IMR-90 (cell line): ENCODE results near the gene AMBN. TPM values are rescaled to one million over a fixed set of nuclear protein-coding genes. Genes with fewer than 3 reads are reported as not detected.

Experiments used
- ATAC-seq: fragments of 200-7000 bp; cut with Tn5 transposase; 2 replicates; pipeline ENCODE4 v1.9.1; 2020; ENCODE audit warnings: low read depth, mild to moderate bottlenecking, moderate library complexity
- BruUV-seq: library from RNA; stranded (reverse); fragments of 400-500 nt; replicated peaks from 2 replicates; lab custom pipeline; 2021; lab: Mats Ljungman, UMichigan
- CTCF ChIA-PET: fragments of 300-600 bp; formaldehyde crosslinking; extraction: SDS; loops from one replicate; lab custom pipeline; 2021; ENCODE audit warnings: antibody characterized with exemption; lab: Yijun Ruan, JAX
- POLR2A ChIA-PET: fragments of 300-600 bp; sonication (Branson Sonifier 250); formaldehyde crosslinking; loops from one replicate; lab custom pipeline; 2022; ENCODE audit warnings: antibody characterized with exemption; ENCODE audit not compliant: unreplicated experiment; lab: Charles Lee
- DNase-seq: peaks from one replicate; pipeline ENCODE4 v3.0.0; 2013
- H2AFZ ChIP-seq: replicated peaks from 2 replicates; pipeline ENCODE3; 2013; ENCODE audit warnings: low read length, mild to moderate bottlenecking; ENCODE audit not compliant: poor library complexity
- H2AK5ac ChIP-seq: 2 replicates; pipeline ENCODE4 v1.6.1; 2013; ENCODE audit warnings: low read depth, low read length, inconsistent platforms
- H2AK9ac ChIP-seq: replicated peaks from 2 replicates; pipeline ENCODE3; 2013; ENCODE audit warnings: mild to moderate bottlenecking, low read depth, low read length, moderate library complexity; ENCODE audit not compliant: poor library complexity
- H2BK120ac ChIP-seq: 2 replicates; pipeline ENCODE4 v1.6.1; 2013; ENCODE audit warnings: low read depth, low read length, inconsistent platforms
- H2BK15ac ChIP-seq: 3 replicates; pipeline ENCODE4 v1.6.1; 2013; ENCODE audit warnings: low read depth, low read length, inconsistent platforms
- H2BK20ac ChIP-seq: 2 replicates; pipeline ENCODE4 v1.6.1; 2013; ENCODE audit warnings: low read depth, mild to moderate bottlenecking, inconsistent platforms, low read length, moderate library complexity
- H2BK5ac ChIP-seq: 2 replicates; pipeline ENCODE4 v1.6.1; 2013; ENCODE audit warnings: mild to moderate bottlenecking, low read depth, low read length, inconsistent platforms; ENCODE audit not compliant: poor library complexity, severe bottlenecking
- H3K14ac ChIP-seq: replicated peaks from 2 replicates; pipeline ENCODE4 v1.6.1; 2013; ENCODE audit warnings: low read depth, low read length, inconsistent platforms
- H3K18ac ChIP-seq: 2 replicates; pipeline ENCODE4 v1.6.1; 2013; ENCODE audit warnings: low read depth, low read length, control low read depth
- H3K23ac ChIP-seq: 2 replicates; pipeline ENCODE4 v1.6.1; 2013; ENCODE audit warnings: low read depth, low read length, inconsistent platforms
- H3K27ac ChIP-seq: 2 replicates; pipeline ENCODE4 v1.5.1; 2013; ENCODE audit warnings: mild to moderate bottlenecking, control low read depth, low read length; ENCODE audit not compliant: insufficient read depth
- H3K27me3 ChIP-seq: 2 replicates; pipeline ENCODE4 v1.6.1; 2013; ENCODE audit warnings: low read length; ENCODE audit not compliant: control insufficient read depth, insufficient read depth
- H3K36me3 ChIP-seq: 2 replicates; pipeline ENCODE4 v1.6.1; 2013; ENCODE audit warnings: low read length, mixed read lengths; ENCODE audit not compliant: control insufficient read depth, insufficient read depth
- H3K4ac ChIP-seq: 2 replicates; pipeline ENCODE4 v1.6.1; 2013; ENCODE audit warnings: low read depth, low read length, inconsistent platforms
- H3K4me1 ChIP-seq: 2 replicates; pipeline ENCODE4 v1.6.1; 2013; ENCODE audit warnings: low read length, mixed read lengths; ENCODE audit not compliant: control insufficient read depth, insufficient read depth
- H3K4me2 ChIP-seq: 2 replicates; pipeline ENCODE4 v1.6.1; 2013; ENCODE audit warnings: low read depth, mild to moderate bottlenecking, control low read depth, low read length, moderate library complexity
- H3K4me3 ChIP-seq: 2 replicates; pipeline ENCODE4 v1.5.1; 2013; ENCODE audit warnings: low read depth, mild to moderate bottlenecking, control low read depth, low read length, moderate library complexity; ENCODE audit not compliant: insufficient read depth
- H3K56ac ChIP-seq: 2 replicates; pipeline ENCODE4 v1.6.1; 2013; ENCODE audit warnings: low read length, inconsistent platforms; ENCODE audit not compliant: insufficient read depth; ENCODE audit errors: extremely low read depth
- H3K79me1 ChIP-seq, 2 experiments: 2 replicates each; pipeline ENCODE4 v1.6.1; 2013; ENCODE audit warnings: low read length in 2 of 2, inconsistent platforms in 1 of 2, low read depth in 1 of 2
- H3K9ac ChIP-seq: 2 replicates; pipeline ENCODE4 v1.6.1; 2013; ENCODE audit warnings: low read depth, low read length, control low read depth
- H3K9me1 ChIP-seq: 2 replicates; pipeline ENCODE4 v1.6.1; 2013; ENCODE audit warnings: low read length, inconsistent platforms; ENCODE audit not compliant: insufficient read depth
- H3K9me3 ChIP-seq: 2 replicates; pipeline ENCODE4 v1.6.1; 2013; ENCODE audit warnings: low read length; ENCODE audit not compliant: control insufficient read depth, insufficient read depth
- H4K20me1 ChIP-seq: 2 replicates; pipeline ENCODE4 v1.6.1; 2013; ENCODE audit warnings: low read length, inconsistent platforms; ENCODE audit not compliant: insufficient read depth
- H4K5ac ChIP-seq: 2 replicates; pipeline ENCODE4 v1.6.1; 2013; ENCODE audit warnings: mild to moderate bottlenecking, low read depth, low read length, control low read depth
- H4K8ac ChIP-seq, 2 experiments: 2 replicates each; pipeline ENCODE4 v1.6.1; 2013; ENCODE audit warnings: low read depth in 2 of 2, low read length in 2 of 2, control low read depth in 1 of 2, inconsistent platforms in 1 of 2
- H4K91ac ChIP-seq: 2 replicates; pipeline ENCODE4 v1.6.1; 2013; ENCODE audit warnings: low read depth, low read length, inconsistent platforms; ENCODE audit not compliant: insufficient read depth
- NFE2L2 ChIP-seq: fragments of 150-350 bp; IDR thresholded peaks from 2 replicates; pipeline ENCODE4 v1.6.1; 2016; ENCODE audit warnings: low read depth, mild to moderate bottlenecking, low read length
- RAD21 ChIP-seq: IDR thresholded peaks from 2 replicates; pipeline ENCODE4 v1.6.1; 2012; ENCODE audit warnings: low read length, improper control_type of control experiment
- SMC3 ChIP-seq: fragments of 150-350 bp; IDR thresholded peaks from 2 replicates; pipeline ENCODE4 v1.6.1; 2016; ENCODE audit warnings: low read depth, mild to moderate bottlenecking, antibody characterized with exemption, low read length, moderate library complexity
- WGBS, 2 experiments: methylation state at CpG; one replicate each; pipeline versions ENCODE4 v1.1.5 to v1.1.7; 2013; ENCODE audit warnings: missing lambda C conversion rate in 2 of 2; ENCODE audit not compliant: insufficient read length in 1 of 2; ENCODE audit errors: extremely low coverage in 2 of 2; 5-methylcytosine and 5-hydroxymethylcytosine counted together
- dilution Hi-C: fragments of 300-500 bp; cut with HindIII; formaldehyde crosslinking; loops from one replicate; pipeline ENCODE4 v1.14.3; 2018; ENCODE audit warnings: low sequenced_read_pairs; ENCODE audit not compliant: unreplicated experiment
- in situ Hi-C: fragments of 300-500 bp; cut with MboI; formaldehyde crosslinking; loops from 3 replicates; pipeline ENCODE4 v1.14.3; 2019; ENCODE audit warnings: low sequenced_read_pairs, inconsistent platforms, mixed read lengths
- intact Hi-C: fragments of 100-400 bp; cut with micrococcal nuclease; formaldehyde crosslinking; loops from 2 replicates; pipeline ENCODE4 v1.10.0; 2022
- polyA plus RNA-seq, 3 experiments: library from polyadenylated mRNA; depleted of rRNA; stranded (reverse); fragments of >200 nt; gene quantifications; 2 replicates each; pipeline ENCODE4 v1.2.3, GENCODE V29; 2012; ENCODE audit warnings: low replicate concordance in 1 of 3
- total RNA-seq: library from RNA; depleted of rRNA; stranded (reverse); fragments of >200 nt; gene quantifications from 2 replicates; pipeline ENCODE4 v1.2.3, GENCODE V29; 2012
- TF ChIP-seq, protein P1 (sequence below): fragments of 150-350 bp; IDR thresholded peaks from 2 replicates; pipeline ENCODE4 v1.6.1; 2017; ENCODE audit warnings: mild to moderate bottlenecking, antibody characterized with exemption, low read length, low read depth
- TF ChIP-seq, protein P2 (sequence below): fragments of 150-350 bp; IDR thresholded peaks from 2 replicates; pipeline ENCODE4 v1.6.1; 2016; ENCODE audit warnings: low read depth, mild to moderate bottlenecking, low read length, moderate library complexity, borderline replicate concordance
- TF ChIP-seq, protein P3 (sequence below): conservative IDR thresholded peaks from 2 replicates; pipeline ENCODE4 v1.5.1; 2012; ENCODE audit warnings: mild to moderate bottlenecking, low read depth, low read length, improper control_type of control experiment

Gene AMBN
- total and polyA plus RNA-seq, 2 of the 4 experiments (the other 2 are of a cell fraction) = not detected

DNA sequence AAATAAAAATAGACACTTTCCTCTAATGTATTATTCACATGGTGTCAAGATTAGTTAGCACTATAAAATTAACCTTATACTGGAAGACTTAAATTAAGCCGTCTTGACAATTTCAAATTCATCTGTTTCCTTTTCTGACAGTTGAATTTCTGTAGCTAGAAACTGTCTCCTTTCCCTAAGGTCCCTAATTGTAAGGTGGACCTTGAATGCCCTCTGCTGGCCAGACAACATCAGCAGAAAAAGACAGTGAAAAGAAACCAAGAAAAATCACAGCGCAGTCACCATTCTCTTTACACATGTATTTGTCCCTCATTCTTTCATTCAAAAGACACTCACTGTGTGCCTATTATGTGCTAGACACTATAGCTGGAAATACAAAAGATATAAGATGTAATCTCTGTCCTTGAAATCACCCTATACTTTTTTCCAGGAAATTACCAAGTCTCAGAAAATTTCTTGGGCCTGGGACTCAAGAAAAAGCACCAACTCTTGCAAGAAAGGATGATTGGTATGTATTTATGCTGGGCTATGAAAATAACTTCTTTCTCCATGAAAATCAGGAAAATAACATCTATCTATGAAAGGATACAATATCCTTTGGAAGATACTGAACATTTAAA lies 32.7 kb upstream of the AMBN start:
- Histone ChIP-seq H3K79me1 (no peaks in the 10 kb centered on the region), H2BK15ac (no peak overlapping the region), H3K9ac (no peak overlapping the region), H3K4ac (no peak overlapping the region), H3K56ac (no peak overlapping the region), H3K9me3 (no peaks in the 10 kb centered on the region), H2BK20ac (no peak overlapping the region), H3K27me3 (no peaks in the 10 kb centered on the region), H2AFZ (no peak overlapping the region), H2BK5ac (no peak overlapping the region), H3K4me3 (no peak overlapping the region), H4K5ac (no peak overlapping the region), H3K18ac (no peak overlapping the region), H3K27ac (no peak overlapping the region), H4K91ac (no peak overlapping the region), H3K9me1 (no peaks in the 10 kb centered on the region), H4K20me1 (no peaks in the 10 kb centered on the region), H3K23ac (no peak overlapping the region), H2BK120ac (no peak overlapping the region), H3K4me2 (no peak overlapping the region), H2AK5ac (no peak overlapping the region), H4K8ac (no peak overlapping the region), H3K14ac (no peak overlapping the region), H3K4me1 (no peaks in the 10 kb centered on the region), H3K36me3 (no peaks in the 10 kb centered on the region), H2AK9ac (no peak overlapping the region)
- no TSS peak for BruUV-seq
- no CpG with 5 or more reads among the region's 2 CpGs for WGBS, 2 experiments
- CTCF ChIA-PET = interaction anchor here (0.5 to 0.7 kb wide), 3 partner anchors 9 to 25 kb away, joined by 3 to 4 read pairs (median 3); no protein-coding TSS in a partner anchor
- dilution Hi-C loops = no loop called here
- POLR2A ChIA-PET = no interaction called here
- intact Hi-C loops = loop anchor here (1.0 to 5.0 kb wide), 3 partner anchors 376 to 871 kb away; no protein-coding TSS in a partner anchor
- in situ Hi-C loops = no loop called here
- peak; percentile 34 for DNase-seq
- peak; percentile 60 for TF ChIP-seq RAD21
- peak; percentile 44; the same call in 1 of the 2 replicates for TF ChIP-seq SMC3
- TF ChIP-seq, protein P1, sequence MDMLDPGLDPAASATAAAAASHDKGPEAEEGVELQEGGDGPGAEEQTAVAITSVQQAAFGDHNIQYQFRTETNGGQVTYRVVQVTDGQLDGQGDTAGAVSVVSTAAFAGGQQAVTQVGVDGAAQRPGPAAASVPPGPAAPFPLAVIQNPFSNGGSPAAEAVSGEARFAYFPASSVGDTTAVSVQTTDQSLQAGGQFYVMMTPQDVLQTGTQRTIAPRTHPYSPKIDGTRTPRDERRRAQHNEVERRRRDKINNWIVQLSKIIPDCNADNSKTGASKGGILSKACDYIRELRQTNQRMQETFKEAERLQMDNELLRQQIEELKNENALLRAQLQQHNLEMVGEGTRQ = no peak
- TF ChIP-seq NFE2L2 = no peak
- TF ChIP-seq, protein P2, sequence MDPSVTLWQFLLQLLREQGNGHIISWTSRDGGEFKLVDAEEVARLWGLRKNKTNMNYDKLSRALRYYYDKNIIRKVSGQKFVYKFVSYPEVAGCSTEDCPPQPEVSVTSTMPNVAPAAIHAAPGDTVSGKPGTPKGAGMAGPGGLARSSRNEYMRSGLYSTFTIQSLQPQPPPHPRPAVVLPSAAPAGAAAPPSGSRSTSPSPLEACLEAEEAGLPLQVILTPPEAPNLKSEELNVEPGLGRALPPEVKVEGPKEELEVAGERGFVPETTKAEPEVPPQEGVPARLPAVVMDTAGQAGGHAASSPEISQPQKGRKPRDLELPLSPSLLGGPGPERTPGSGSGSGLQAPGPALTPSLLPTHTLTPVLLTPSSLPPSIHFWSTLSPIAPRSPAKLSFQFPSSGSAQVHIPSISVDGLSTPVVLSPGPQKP = no peak
- TF ChIP-seq, protein P3, sequence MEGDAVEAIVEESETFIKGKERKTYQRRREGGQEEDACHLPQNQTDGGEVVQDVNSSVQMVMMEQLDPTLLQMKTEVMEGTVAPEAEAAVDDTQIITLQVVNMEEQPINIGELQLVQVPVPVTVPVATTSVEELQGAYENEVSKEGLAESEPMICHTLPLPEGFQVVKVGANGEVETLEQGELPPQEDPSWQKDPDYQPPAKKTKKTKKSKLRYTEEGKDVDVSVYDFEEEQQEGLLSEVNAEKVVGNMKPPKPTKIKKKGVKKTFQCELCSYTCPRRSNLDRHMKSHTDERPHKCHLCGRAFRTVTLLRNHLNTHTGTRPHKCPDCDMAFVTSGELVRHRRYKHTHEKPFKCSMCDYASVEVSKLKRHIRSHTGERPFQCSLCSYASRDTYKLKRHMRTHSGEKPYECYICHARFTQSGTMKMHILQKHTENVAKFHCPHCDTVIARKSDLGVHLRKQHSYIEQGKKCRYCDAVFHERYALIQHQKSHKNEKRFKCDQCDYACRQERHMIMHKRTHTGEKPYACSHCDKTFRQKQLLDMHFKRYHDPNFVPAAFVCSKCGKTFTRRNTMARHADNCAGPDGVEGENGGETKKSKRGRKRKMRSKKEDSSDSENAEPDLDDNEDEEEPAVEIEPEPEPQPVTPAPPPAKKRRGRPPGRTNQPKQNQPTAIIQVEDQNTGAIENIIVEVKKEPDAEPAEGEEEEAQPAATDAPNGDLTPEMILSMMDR = peak; percentile 70
- ATAC-seq = peak; percentile 89
